Inflammatory macrophage treated with lipopolysaccharide for 1 hour (primary cell): ENCODE results near the gene ZNG1C.
"Not testable (repeated sequence)": the region's sequence is repeated elsewhere in the genome, so short reads cannot be mapped to it uniquely, and the experiment has no call there.

ENCODE experiments used
- DNase-seq, 2 donors: peaks; one replicate each; pipeline ENCODE4 v3.0.0-alpha.2; 2020 to 2022

ZNG1C gene

GRCh38 chr9:68343992-68344391 lies 102.2 kb downstream of the ZNG1C start:
- not testable (repeated sequence) for DNase-seq
